Vein endothelial cell (primary cell): ENCODE data around the gene VAT1L. TPM values are rescaled to one million over a fixed set of nuclear protein-coding genes. Genes with fewer than 3 reads are reported as not detected.

Experiments used
- total RNA-seq: library from RNA; depleted of rRNA; stranded (reverse); fragments of >200 nt; gene quantifications from 2 replicates; pipeline ENCODE4 v1.2.3, GENCODE V29; 2012

Gene VAT1L, protein sequence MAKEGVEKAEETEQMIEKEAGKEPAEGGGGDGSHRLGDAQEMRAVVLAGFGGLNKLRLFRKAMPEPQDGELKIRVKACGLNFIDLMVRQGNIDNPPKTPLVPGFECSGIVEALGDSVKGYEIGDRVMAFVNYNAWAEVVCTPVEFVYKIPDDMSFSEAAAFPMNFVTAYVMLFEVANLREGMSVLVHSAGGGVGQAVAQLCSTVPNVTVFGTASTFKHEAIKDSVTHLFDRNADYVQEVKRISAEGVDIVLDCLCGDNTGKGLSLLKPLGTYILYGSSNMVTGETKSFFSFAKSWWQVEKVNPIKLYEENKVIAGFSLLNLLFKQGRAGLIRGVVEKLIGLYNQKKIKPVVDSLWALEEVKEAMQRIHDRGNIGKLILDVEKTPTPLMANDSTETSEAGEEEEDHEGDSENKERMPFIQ
- total RNA-seq = 1.7 and 2.3 TPM in 2 replicates

DNA sequence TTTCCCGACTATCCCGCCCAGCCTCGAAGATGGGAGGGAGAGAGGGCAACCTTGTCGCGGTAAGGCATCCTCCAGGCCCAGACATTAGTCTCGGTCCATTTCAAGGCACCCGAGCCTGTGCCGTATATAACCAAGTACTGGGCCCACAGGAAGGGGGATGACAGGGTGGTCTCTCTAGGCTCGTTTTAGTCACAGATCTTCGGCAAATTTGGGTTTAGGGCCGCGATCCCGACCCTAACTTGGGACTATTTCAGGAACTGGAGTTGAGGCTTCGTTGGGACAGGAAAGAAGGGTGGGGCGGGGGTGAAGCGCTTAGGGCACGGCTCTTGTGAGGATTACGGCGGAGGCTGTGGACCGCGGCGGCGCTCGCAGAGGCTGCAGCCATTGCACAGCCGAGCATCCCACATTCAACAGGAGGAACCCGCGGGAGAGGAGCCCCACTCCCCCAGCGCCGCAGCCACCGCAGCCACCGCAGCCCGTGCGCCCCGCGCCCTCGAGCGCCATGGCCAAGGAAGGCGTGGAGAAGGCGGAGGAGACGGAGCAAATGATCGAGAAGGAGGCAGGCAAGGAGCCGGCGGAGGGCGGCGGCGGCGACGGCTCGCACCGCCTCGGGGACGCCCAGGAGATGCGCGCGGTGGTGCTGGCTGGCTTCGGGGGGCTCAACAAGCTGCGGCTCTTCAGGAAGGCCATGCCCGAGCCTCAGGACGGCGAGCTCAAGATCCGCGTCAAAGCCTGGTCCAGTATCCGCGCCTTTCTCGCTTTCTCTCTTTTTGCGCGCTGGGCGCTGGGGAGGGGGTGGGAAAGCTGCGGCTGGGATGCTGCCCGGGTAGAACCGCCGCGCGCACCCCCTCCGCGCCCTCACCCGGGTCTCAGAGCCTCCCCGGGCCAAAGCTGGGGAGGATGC, at the start of gene VAT1L:
TSS of gene VAT1L (plus strand) at position 384 of the 904 bp plus-strand sequence. CDS start at position 503, 119 bp downstream.

DNA sequence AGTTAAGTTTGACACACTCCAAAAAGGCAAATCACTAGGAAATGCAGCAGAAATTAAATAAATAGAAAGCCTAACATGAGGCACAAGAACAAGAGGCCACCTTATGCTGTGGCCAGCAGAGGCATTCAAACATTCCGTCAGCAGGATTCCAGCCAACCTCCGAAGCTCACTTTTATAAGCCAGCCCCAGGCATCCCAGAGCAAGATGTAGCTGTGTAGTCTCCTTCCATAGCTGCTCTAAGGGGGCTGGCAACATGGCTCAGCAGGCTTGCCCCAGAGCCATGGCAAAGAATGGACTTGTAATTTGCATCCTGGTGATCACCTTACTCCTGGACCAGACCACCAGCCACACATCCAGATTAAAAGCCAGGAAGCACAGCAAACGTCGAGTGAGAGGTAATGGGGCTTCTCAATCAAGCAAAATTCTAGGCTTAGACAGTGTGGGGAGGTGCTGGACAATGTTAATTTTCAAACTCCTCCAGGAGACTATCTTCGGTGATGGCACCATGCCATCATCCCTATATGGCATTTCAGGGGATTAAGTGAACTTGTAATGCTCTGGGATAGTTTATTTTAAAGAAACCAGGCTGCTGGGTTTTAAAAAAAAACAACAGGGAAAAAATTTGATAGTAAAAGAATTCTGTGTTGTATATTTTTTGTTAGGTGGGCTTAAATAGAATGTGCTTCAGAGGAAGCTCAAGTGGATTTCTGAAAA, 234.1 kb downstream of the VAT1L start, which contains the start of gene CLEC3A:
TSS of gene CLEC3A (plus strand) at position 202 of the 714 bp plus-strand sequence. CDS start at position 281, 79 bp downstream.

Other genes with a start within 250 kb of the VAT1L start
- 3.6 and 5.9 TPM in 2 replicates for gene NUDT7, start 66.0 kb upstream of the VAT1L start, total RNA-seq
- not detected in 2 replicates for gene CLEC3A, start 234.0 kb downstream of the VAT1L start, total RNA-seq